Esophagus (tissue), 2 donors: ENCODE data around the gene COL24A1. TPM values are rescaled to one million over a fixed set of nuclear protein-coding genes. Genes with fewer than 3 reads are reported as not detected.

Source experiments
- H3K27ac ChIP-seq, 2 donors: one replicate each; pipeline ENCODE4 v1.5.1; 2013; ENCODE audit warnings: low read depth in 2 of 2, mild to moderate bottlenecking in 2 of 2, inconsistent platforms in 1 of 2, low read length in 1 of 2, moderate library complexity in 1 of 2
- H3K27me3 ChIP-seq, 2 donors: one replicate each; pipeline ENCODE4 v1.6.1; 2013; ENCODE audit warnings: low read length in 2 of 2, control low read depth in 1 of 2, mild to moderate bottlenecking in 1 of 2; ENCODE audit not compliant: insufficient read depth in 2 of 2, control insufficient read depth in 1 of 2
- H3K36me3 ChIP-seq, 2 donors: one replicate each; pipeline ENCODE4 v1.6.1; 2013; ENCODE audit warnings: low read length in 1 of 2; ENCODE audit not compliant: control insufficient read depth in 2 of 2, insufficient read depth in 2 of 2
- H3K4me1 ChIP-seq, 2 donors: one replicate each; pipeline ENCODE4 v1.6.1; 2013; ENCODE audit warnings: low read length in 1 of 2; ENCODE audit not compliant: control insufficient read depth in 2 of 2, insufficient read depth in 2 of 2
- H3K4me3 ChIP-seq, 2 donors: one replicate each; pipeline ENCODE4 v1.5.1; 2013; ENCODE audit warnings: low read length in 2 of 2, mild to moderate bottlenecking in 2 of 2, low read depth in 1 of 2, moderate library complexity in 1 of 2
- H3K9me3 ChIP-seq, 2 donors: one replicate each; pipeline ENCODE4 v1.6.1; 2013; ENCODE audit warnings: mild to moderate bottlenecking in 2 of 2, low read depth in 1 of 2, low read length in 1 of 2, moderate library complexity in 1 of 2; ENCODE audit not compliant: control insufficient read depth in 2 of 2, insufficient read depth in 1 of 2
- WGBS, 2 donors: extraction: QIAGEN DNeasy Blood & Tissue Kit; methylation state at CpG; one replicate each; pipeline ENCODE4 v1.1.7; 2013; 5-methylcytosine and 5-hydroxymethylcytosine counted together
- polyA plus RNA-seq, 2 donors: library from polyadenylated mRNA; stranded (reverse); fragments of 200-250 nt; gene quantifications; one replicate each; pipeline ENCODE4 v1.2.3, GENCODE V29; 2013
- donor health status: healthy with polysubstance abuse.
- donor health status: Bipolar disorder and iron deficiency.

COL24A1 gene
- polyA plus RNA-seq, 2 donors: 0.14 to 0.16 TPM

GRCh38 chr1:85900921-85901320 is 255.7 kb downstream of the COL24A1 start:
- H3K9me3 ChIP-seq: no peaks in the 10 kb centered on the region
- H3K27me3 ChIP-seq: no peaks in the 10 kb centered on the region
- H3K4me3 ChIP-seq: no peak overlapping the region
- H3K4me1 ChIP-seq: no peaks in the 10 kb centered on the region
- no peaks in the 10 kb centered on the region for H3K36me3 ChIP-seq
- no peak overlapping the region for H3K27ac ChIP-seq

DNA sequence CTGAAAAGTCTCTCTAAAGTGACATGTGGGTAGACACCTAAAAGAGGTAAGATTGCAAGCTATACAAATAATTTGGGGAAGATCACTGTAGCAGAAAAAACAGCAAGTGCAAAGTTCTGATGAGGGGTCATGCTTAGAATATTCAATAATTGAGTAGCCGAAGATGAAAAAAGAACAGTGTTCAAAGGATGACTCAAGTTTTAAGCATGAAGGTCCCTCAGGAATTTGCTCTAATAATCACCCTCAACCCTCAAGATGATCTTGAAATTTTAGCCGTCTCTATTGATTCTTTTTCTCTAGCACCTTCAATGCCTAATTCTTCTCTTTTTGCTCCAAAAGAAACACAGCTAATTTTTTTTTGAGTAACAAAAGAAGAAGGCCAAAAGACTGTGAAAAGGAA is 257.7 kb downstream of the COL24A1 start:
- no peaks in the 10 kb centered on the region for H3K4me1 ChIP-seq
- H3K36me3 ChIP-seq: no peaks in the 10 kb centered on the region
- no peaks in the 10 kb centered on the region for H3K27me3 ChIP-seq
- no peaks in the 10 kb centered on the region for H3K9me3 ChIP-seq
- H3K27ac ChIP-seq: no peak overlapping the region
- H3K4me3 ChIP-seq: no peak overlapping the region
- WGBS, 2 donors: 71 to 86% methylated on average over 2 of the region's 2 CpGs

DNA sequence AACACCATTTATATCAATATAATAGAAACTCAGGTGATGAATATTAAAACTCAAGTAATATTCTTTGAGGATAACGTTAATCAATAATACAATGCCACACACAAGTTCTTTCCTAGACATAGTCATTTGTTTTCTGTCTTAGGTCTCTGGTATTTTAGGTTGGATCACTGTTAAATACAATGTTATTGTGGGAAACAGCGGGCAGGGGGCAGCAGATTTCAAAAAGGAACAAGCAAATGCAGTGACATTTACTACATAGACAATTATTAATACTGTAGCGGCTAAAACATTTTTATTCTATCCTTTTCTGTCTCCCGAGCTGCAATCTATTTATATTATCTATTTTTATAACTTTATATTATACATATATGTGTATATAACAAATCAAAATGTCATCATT is 261.9 kb downstream of the COL24A1 start:
- 20 to 25% methylated on average over 4 of the region's 4 CpGs for WGBS, 2 donors
- H3K36me3 ChIP-seq: no peaks in the 10 kb centered on the region

GRCh38 chr1:85892366-85892765 is 264.2 kb downstream of the COL24A1 start:
- WGBS, 2 donors: 96 to 98% methylated on average over 2 of the region's 2 CpGs
- no peaks in the 10 kb centered on the region for H3K36me3 ChIP-seq
- H3K4me1 ChIP-seq: no peaks in the 10 kb centered on the region
- no peak overlapping the region for H3K27ac ChIP-seq
- no peak overlapping the region for H3K4me3 ChIP-seq
- H3K9me3 ChIP-seq: no peaks in the 10 kb centered on the region
- no peaks in the 10 kb centered on the region for H3K27me3 ChIP-seq

More for the DNA sequence above, 261.9 kb downstream of the COL24A1 start:
- Histone ChIP-seq H3K27ac (no peak overlapping the region), H3K9me3 (no peaks in the 10 kb centered on the region), H3K27me3 (no peaks in the 10 kb centered on the region), H3K4me1 (no peaks in the 10 kb centered on the region), H3K4me3 (no peak overlapping the region)

DNA sequence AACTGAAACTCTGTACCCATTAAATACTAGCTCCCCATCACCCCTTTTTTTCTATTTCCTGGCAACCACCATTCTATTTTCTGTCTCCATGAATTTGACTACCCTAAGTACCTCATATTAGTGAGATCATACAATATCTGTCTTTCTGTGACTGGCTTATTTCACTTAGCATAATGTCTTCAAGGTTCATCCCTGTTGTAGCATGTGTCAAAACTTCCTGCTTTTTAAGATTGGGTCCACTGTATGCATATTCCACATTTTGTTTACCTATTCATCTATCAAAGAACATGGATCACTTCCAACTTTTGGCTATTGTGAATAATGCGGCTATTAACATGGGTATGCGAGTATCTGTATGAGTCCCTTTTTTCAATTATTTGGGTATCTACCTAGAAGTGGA is 266.7 kb downstream of the COL24A1 start:
- Histone ChIP-seq H3K9me3 (no peaks in the 10 kb centered on the region), H3K27ac (no peak overlapping the region), H3K27me3 (no peaks in the 10 kb centered on the region), H3K36me3 (no peaks in the 10 kb centered on the region), H3K4me1 (no peaks in the 10 kb centered on the region), H3K4me3 (no peak overlapping the region)
- 87 to 96% methylated on average over 2 of the region's 2 CpGs for WGBS, 2 donors

DNA sequence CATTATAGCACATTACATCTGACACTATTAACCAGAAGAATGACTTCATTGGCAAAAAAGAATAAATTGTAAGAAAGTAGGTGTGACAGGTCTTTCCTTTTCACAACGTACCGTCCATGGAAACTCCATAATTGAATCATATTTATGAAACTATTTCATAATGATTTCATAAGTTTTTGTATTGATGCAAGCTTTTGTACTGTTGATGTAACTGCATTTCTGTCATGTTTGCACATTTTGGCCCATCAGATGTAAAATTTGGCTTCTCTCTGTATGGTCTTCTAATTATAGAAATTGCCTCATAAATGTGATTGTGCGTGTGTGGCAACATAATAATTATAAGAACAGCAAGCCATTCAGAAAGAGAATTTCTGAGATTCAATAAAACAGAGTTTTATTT is 267.7 kb downstream of the COL24A1 start:
- Histone ChIP-seq H3K27me3 (no peaks in the 10 kb centered on the region), H3K9me3 (no peaks in the 10 kb centered on the region), H3K27ac (no peak overlapping the region), H3K36me3 (no peaks in the 10 kb centered on the region), H3K4me3 (no peak overlapping the region), H3K4me1 (no peaks in the 10 kb centered on the region)
- WGBS, 2 donors: 63 to 68% methylated on average over 3 of the region's 3 CpGs

DNA sequence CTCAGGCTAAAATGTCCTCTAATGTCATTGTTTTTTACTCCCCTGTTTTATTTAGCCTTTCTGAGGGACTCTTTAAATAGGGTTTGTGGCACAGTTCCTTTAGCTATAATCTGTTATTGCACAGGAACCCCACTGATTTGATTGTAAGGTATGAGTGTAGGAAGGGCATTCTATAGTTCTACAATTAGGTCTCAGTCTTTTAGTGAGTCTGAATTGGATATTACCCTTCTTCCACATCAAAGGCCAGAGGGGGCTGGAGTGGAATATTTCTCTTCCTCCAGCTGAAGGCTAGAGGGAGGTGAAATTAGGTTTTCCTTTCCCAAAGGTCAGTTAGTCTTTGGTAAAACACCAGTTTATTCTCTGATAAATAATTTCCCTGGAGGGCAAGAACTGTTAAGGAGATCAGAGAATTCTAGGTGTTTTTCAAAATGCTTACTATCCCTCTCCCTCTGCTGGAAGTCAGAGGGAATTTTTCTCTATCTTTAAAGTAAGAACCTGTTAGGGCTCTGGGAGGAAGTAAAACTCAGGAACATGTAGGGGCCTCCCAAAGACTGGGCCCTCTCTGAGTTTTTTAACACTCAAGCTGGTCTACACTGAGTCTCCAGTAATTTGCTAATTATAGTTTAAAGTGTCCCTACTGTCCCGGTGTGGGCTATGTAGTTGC is 272.1 kb downstream of the COL24A1 start:
- WGBS, 2 donors: 42 to 69% methylated on average over 1 of the region's 1 CpG
- H3K27me3 ChIP-seq: no peaks in the 10 kb centered on the region
- no peaks in the 10 kb centered on the region for H3K9me3 ChIP-seq
- no peak overlapping the region for H3K4me3 ChIP-seq
- H3K36me3 ChIP-seq: no peaks in the 10 kb centered on the region
- H3K27ac ChIP-seq: no peak overlapping the region
- H3K4me1 ChIP-seq: no peaks in the 10 kb centered on the region

DNA sequence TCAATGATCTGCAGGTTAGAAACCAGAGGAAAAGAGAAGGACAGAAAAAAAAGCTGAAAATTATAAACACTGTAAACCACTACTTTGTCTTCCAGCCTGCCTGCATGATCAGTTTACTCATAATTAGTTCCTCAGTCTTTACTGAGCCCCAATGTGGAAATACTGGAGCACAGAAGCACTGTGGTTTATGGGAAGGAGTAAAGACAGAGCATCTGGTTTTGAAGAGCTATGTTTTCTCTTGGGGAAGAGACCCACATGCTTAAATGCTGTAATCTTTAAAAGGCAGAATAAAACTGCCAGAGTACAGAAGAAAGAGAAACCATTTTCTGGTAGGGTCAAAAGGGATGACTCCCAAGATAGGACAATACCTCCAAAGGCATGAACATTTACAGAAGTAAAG is 289.4 kb downstream of the COL24A1 start:
- no peaks in the 10 kb centered on the region for H3K36me3 ChIP-seq
- no peaks in the 10 kb centered on the region for H3K4me1 ChIP-seq
- H3K27ac ChIP-seq: no peak overlapping the region
- H3K9me3 ChIP-seq: no peaks in the 10 kb centered on the region
- H3K27me3 ChIP-seq: no peaks in the 10 kb centered on the region
- no peak overlapping the region for H3K4me3 ChIP-seq

DNA sequence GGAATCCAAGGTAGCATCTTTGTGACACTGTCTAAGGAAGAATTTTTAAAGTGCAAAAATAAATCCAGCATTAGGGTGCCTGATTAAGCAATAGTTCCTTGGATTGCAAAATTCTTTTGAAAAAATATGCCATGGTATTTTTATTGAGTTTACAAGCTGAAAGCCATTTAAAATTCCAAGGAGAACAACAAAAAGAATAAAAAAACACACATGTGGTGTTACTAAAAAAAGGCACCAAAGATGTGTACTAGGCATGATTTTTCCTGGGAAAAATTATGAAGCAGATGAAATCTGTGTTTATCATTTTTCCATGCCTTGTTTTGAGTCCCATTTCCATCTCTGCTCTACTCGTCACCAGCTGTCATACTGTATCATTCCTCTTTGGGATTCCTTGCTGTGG is 291.4 kb downstream of the COL24A1 start:
- no peak overlapping the region for H3K27ac ChIP-seq
- 32 to 70% methylated on average over 1 of the region's 1 CpG for WGBS, 2 donors
- no peak overlapping the region for H3K4me3 ChIP-seq
- no peaks in the 10 kb centered on the region for H3K27me3 ChIP-seq
- H3K4me1 ChIP-seq: no peaks in the 10 kb centered on the region
- H3K36me3 ChIP-seq: no peaks in the 10 kb centered on the region
- H3K9me3 ChIP-seq: no peaks in the 10 kb centered on the region

- H3K36me3 ChIP-seq: no peaks in the 10 kb centered on the region
- H3K4me1 ChIP-seq: no peaks in the 10 kb centered on the region
- 54 to 67% methylated on average over 1 of the region's 1 CpG for WGBS, 2 donors
- H3K9me3 ChIP-seq: no peaks in the 10 kb centered on the region
- H3K4me3 ChIP-seq: no peak overlapping the region
- H3K27ac ChIP-seq: no peak overlapping the region
- no peaks in the 10 kb centered on the region for H3K27me3 ChIP-seq
These were observed 291.8 kb downstream of the COL24A1 start for GRCh38 chr1:85864727-85865126.
